GM12874 (cell line): ENCODE measurements around the gene STT3A.

Experiments used
- CTCF ChIP-seq: IDR thresholded peaks from 2 replicates; pipeline ENCODE4 v1.5.1; 2011; ENCODE audit warnings: low read depth, mild to moderate bottlenecking, control low read depth, low read length, moderate library complexity; ENCODE audit not compliant: insufficient read depth

Gene STT3A

DNA sequence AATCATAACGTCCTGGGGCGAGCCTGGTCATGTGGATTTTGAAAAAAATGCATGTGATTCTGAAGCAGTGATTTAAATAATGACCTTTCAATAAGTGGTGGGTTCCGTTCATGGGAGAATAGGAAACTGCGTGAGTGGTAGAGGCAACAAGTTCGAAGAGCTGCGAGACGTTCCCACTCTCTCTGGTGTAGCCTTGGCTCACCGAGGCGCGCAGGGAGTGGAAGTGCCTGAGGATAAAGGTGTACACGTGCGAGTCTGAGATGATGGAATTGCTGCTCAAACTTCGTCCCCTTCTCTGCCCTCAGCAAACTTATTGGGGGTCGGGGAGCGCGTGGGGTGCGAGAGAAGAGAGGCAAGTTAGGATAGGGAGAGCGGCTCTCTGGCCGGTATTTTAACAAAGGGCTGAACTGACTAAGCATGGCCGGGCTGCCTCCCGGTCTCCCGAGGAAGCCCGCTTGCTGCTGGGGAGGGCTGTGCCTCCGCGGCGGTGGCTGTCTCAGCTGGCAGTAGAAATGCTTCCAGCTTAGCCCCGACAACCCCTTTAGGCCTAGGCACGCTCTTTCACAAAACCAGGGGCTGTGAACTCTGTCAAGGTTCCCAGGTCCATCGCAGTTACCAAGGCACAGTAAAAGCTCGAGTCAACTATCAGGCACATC lies 875 bp upstream of the STT3A start:
- TF ChIP-seq CTCF, result no peak

DNA sequence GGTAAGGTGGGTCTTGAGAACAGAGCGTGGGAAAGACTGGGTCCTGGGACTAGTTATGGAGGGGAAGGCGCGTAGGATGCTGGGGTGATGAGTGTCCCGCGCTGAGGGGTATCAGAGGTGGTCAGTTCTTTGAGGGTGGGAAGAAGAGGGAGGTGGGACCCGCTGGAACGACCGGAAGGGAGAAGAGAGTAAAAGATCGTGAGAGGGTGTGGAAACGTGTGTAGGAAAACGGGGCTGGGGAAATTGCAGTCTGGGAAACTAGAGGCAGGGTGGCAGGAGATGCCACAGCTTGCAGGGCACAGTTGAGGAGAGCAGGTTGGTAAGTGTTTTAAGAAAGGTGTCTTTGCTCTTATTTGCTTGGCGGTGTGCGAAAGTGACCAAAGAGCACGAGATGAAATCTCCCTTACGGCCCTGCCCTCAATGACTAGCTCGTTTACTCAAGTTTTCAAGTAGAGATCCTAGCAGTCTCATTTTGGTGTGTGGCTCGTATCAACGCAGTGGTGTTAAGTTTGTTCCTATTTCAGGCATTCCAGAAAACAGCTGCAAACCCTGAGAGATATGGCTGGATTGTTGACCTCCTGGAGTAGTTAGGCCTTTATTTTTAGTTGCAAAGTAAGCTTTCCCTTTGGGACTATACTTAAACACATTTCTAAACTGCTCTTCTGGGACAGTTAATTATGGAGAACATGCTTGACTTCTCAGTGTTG lies 615 bp downstream of the STT3A start:
- no peak for TF ChIP-seq CTCF

DNA sequence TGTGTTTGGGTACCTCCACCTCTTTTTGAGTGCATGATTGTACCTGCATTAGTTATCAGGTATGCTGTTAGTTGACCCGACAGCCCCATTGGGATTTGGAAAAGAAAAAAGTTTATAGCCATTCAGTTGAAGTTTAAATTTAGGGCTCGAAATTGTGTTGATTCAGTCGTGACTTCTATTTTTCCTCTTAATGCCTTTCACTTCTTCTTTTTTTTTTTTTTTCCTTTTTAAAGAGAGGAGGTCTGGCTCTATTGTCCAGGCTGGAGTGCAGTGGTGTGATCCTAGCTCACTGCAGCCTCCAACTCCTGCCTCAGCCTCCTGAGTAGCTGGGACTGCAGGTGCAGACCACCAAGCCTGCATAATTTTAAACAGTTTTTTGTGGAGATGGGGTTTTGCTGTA lies 2.3 kb downstream of the STT3A start:
- TF ChIP-seq CTCF, result no peak

- TF ChIP-seq CTCF, result no peak
Observed at GRCh38 chr11:125600663-125601062, 8.0 kb downstream of the STT3A start.

- no peak for TF ChIP-seq CTCF
Observed at GRCh38 chr11:125603207-125603606, 10.6 kb downstream of the STT3A start.

- no peak for TF ChIP-seq CTCF
Observed at GRCh38 chr11:125605417-125605816, 12.8 kb downstream of the STT3A start.

- no peak for TF ChIP-seq CTCF
Observed at GRCh38 chr11:125609545-125609944, 16.9 kb downstream of the STT3A start.
